NCI-H1048 (cell line): ENCODE measurements around the gene MNDA.

Source experiments
- DNase-seq: peaks from one replicate; lab custom pipeline; 2025; lab: John Stamatoyannopoulos, UW

MNDA gene

DNA sequence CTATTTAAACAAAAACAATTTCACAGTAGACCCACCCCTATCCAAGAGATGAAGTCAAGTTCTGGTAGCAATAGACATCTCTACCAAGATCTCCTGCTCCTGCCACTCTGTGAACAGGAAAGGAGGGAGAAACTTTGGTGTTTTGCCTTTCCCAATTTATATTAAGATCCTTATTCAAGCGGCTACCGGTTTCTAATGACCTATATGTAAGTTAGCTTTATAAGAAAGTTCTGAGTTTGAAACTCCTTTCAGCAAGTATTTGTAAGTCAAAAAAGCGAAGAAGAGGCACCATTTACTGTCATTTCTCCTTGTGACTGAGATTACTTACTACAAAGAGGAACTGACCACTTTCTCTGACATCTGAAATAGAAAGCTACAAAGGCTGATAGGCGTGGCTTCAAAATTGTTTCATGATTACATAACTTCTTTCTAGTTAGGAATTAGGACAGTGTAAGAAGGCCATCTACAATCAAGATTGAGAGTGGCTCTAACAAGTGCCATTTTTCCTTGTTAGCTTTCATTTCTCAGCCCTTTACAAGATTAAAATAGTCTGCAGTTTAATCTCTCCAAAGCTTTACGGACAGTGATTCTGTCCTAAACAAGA lies at the start of gene MNDA:
Gene MNDA, plus strand, starts transcription at position 448 of the 604 bp plus-strand sequence. CDS start 10,803 bp downstream, outside the sequence.
- DNase-seq, result no peak

DNA sequence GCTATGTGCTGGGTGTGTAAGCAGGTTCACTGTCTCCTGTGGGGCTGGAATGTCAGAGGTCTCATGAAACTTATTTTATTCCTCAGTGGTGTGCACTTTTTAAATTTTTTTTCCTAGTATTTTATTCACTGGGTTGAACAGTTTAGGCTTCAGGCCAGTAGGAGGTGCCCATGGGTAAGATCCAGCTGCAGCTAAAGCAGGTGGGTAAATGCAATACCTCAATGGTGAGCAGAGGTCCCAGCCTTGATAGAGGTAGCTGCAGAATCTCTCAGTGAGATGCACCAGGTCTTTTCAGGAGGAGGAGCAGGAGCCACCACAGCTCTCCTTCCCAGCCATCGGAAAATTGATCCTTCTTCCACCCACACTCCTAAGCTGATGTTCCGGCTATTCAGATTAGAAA lies 37.5 kb upstream of the MNDA start:
- no peak for DNase-seq

DNA sequence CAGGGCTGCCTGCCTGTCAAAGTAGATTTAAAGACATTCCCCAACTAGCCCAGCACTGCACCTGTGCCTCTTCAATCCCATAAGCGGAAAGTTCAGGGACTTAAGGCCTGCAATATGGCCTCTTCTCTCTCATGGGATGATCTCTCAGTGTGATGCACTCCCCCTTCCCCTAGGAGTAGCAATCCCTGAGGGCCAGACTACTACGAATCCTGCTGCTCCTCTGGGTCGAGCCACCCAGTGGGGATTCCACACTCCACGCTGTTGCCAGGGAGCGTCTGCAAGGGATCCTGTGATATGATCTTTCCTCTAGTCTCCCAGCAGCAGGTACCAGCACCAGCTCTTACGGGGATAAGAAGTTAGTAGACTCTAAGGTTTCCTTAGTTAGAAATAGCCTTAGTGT lies 36.9 kb upstream of the MNDA start:
- DNase-seq, result no peak

DNA sequence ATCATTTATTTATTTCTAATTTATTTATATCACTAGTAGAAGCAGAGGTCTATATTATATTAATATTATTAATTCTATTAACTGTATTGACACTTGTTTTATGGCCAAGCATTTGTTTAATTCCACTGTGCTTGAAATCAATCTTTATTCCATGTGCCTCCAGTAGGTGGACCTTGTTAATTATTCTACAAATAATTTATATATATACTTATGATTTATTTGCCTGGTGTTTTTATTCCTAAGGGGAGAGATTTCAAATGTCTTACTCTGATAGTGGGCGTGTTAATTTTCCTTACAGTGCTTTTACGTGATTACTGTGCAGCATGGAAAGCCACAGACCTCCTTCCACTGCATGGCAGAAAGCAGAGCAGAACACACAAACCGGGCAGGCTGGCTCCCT lies 32.6 kb upstream of the MNDA start:
- no peak for DNase-seq

DNA sequence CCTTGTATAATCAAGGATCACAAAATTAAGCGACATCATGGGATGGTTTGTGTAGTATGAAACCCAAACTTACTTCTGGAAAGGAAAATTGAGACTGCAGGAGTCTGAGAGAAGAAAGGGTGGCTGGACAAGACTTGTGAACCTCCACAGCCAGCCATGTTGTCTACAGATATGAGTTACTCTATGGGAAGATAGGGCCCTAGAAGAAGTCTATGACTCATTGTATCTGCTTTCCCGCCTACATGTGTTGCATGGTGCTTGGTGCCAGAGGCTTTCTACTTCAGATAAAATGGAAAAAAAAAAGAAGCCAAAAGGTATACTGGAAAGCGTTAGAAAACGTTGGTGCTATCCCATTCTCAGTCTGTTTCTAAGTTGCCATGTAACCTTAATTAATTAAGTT lies 31.5 kb upstream of the MNDA start:
- no peak for DNase-seq

DNA sequence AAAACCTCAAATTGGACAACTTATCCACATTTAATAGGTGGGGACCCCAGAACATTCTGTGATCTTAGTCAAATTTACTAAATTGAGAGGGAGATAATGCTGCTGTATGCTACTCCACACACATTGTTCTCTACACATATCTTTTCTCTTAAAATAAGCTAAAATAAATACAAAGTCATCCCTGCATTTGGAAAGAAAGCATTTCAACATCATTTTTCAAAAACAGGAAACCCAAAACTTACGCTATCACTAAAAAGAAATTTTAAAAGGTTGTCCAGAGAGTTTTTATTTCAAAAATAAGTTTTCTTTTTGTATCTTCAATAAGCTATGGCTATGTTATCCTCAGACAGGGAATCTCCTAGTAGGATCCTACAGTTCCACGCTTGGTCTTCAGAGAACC lies 30.6 kb upstream of the MNDA start:
- DNase-seq, result no peak

DNA sequence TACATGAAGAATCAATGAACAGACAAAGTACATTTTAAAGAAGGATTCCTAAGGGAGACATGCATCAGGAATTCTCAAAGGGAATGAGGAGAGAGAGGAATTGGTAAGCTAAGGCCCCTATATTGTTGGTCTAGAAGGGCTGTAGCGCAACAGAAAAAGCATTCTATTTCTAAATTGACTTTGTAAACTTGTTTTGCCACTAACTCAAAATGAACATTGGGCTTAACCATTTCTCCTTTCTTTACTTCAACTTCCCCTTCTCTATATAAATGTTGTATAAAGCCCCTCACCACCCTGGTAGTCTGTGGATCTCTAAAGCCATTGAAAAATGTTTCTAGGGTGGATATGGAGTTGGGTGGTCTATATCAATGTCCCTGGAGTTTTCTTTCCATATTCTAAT lies 29.8 kb upstream of the MNDA start:
- DNase-seq, result no peak

DNA sequence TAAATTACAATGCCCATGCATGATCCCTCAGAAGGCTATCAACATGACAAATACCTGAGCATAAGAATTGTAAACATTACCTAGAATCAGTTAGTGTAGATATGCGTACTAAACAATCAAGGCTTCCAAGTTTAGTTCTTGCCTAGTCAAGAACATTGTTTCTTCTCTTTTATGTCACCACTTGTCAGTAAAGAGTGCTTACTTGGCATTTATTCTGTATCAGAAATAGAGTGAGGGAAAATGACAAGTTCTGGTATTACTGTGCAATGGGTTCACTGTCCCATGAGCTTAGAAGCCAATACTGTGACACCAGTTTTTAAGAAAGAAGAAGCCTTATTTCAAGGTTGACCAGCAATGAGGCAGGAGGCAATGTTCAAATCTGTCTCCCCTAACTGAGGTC lies 27.5 kb upstream of the MNDA start:
- no peak for DNase-seq

DNA sequence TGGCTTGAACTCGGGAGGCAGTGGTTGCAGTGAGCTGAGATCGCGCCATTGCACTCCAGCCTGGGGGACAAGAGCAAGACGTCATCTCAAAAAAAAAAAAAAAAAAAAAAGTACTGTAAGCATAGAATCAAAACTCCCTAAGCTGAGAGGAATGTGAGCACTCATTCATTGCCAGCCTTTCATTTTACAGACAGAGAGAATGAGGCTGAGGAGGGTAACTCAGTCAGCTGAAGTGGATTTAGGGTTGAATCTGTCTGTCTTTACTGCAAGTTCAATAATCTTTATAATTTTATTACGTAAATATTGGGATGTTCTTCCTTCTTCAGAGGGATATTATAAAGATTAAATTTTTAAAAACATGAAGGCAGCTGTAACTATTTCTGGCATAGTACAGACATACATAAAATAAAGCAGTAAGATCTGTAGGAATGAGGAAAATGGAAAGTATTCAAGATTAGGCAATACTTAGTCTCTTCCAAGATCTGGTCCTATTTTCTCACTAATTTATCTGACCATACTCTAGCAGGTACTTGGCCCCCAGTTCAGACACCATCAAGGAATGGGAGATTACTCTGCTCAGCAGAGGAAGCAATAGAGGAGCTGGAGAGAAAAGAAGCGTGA lies 24.1 kb upstream of the MNDA start:
- no peak for DNase-seq

DNA sequence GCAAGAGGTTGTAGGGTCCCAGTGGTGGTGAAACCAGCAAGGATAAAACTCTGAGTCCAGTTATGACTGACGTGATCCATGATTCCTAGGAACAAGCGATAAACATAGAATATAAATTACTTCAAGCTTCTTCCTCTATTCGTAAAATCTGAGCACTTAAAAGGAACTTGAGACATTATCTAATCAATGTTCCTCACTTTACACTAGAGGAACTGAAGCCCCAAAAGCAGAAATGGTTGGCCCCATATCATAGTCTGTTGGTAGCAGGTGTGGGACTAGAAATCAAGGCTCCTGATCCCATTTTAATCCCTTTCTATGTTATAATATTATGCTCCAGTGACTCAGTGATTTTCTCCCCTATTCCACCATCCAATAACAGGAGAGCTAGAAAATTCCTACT lies 21.9 kb upstream of the MNDA start:
- DNase-seq, result no peak

DNA sequence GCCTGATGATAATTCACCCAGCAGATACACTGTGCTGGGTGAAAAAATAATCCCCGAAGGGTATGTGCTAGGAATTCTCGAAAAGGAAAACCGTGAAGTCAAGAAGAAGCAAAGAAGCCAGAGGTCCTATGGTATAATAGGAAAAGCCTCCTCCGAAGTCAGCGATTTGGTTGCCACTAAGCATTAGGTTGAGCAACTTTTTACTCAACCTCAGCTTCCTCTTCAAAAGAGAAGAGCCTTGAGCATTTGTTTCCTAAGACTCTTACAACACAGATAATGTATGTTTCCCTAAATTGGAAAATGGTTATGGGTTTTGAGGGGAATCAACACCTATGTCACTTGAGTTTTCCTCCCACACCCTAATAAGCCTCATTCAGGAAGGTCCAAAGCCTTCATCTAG lies 21.3 kb upstream of the MNDA start:
- no peak for DNase-seq

DNA sequence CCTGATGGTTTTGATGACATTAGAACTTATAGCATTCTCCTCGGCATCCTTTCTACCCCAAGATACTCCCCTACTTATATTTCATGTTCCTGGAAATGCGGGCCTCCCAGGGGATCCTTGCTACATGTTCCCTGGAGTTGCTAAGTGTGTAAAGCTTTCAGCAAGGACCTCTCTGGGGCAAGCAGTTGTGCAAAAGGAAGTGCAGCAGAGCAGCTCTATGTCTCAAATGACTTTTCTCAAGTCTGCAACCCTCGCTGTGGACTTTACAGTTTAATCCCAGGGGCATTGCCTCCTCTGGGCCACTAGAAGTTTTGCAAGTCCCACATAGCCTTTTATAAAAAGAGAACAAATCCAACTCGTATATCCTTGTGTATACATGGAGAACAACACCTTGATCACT lies 20.8 kb upstream of the MNDA start:
- no peak for DNase-seq

DNA sequence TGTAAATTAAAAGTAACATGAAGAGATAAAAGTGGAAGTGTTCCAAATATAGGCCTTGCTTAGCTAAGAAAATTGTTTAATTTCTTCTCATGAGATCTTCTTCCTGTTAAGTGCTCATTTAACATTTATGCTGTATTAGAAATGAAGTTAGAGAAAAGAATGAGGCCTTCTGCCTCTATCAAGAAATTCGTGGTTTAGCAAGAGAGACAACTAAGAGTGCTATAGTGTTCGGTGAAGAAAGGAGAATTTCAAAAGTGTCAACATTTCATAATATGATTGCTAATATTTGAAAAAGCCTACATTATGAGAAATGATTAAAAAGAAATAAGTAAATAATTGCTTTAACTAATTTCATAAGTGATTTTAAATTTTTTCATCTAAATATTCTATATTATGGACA lies 18.8 kb upstream of the MNDA start:
- no peak for DNase-seq

DNA sequence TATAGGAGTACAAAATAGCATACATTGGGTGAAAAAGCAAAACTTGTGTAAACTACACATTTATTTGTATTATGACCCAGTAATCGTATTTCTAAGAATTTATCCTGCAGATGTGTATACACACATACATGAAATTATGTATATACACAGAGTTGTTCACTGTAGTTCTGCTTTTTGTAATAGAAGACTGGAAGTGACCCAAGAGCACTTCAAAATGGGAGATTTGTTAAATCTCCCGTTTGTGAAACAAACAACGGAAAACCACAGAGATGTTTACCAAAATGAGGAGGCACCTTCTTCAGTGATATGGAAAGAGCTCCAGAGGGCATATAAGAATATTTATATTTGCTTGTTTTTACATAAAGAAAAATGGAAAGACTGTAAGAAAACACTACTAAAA lies 18.0 kb upstream of the MNDA start:
- DNase-seq, result no peak

DNA sequence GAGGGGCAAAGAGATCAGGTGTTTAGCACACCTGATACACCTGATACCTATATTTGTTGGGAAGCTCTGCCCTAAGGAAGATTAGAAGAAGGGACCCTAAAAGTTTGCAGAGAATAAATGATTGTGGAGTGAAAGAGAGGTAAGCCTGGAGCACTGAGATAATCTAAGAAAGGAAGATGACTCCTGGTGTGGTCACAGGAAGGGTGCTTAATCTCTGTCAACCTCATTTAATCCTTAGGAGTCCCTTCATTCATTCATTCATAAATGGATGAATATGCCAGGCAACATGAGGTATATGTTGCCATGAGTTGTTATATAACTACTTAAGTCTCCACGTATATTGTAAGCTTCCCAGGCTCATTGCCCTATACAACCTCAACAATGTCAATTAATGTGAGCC lies 16.2 kb upstream of the MNDA start:
- DNase-seq, result no peak

DNA sequence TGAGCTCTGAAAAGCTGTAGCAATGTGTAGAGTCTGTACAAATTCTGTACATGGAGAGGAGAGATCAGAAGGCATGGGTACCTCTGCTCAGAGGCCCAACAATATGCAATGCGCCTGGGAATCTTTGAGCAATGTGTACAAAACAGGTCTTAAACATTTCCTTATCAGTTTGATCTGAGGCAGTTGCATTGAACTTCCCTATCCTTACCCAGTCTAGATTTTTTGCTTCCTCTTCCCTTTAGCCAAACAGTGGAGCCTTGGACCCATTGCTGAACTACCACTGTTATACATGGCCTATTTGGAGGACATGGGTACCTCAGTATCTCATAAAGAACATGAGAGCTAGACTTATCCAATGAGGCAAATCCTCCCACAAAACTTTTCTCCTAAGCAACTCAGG lies 12.6 kb upstream of the MNDA start:
- DNase-seq, result no peak

DNA sequence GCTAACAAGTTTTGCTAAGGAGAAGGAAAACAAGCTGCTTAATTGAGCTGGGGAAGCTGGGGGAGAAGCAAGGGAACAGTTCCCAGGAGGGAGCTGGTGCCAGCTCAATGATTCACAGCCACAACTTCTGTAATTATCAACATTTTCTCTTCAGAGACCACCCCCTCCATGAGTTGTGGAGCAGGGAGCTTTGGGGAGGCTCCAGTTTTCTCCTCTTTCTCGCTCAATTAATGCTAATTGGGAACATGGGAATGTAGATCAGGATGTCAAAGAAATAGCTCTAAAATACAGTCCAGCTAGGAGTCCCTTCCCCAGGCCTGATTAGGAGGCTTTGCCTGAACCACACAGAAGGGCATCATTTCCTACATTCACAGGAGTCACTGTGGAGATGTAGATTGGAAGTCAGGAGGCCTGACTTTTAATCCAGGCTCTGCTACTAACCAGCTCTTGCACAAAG lies 12.1 kb upstream of the MNDA start:
- no peak for DNase-seq

DNA sequence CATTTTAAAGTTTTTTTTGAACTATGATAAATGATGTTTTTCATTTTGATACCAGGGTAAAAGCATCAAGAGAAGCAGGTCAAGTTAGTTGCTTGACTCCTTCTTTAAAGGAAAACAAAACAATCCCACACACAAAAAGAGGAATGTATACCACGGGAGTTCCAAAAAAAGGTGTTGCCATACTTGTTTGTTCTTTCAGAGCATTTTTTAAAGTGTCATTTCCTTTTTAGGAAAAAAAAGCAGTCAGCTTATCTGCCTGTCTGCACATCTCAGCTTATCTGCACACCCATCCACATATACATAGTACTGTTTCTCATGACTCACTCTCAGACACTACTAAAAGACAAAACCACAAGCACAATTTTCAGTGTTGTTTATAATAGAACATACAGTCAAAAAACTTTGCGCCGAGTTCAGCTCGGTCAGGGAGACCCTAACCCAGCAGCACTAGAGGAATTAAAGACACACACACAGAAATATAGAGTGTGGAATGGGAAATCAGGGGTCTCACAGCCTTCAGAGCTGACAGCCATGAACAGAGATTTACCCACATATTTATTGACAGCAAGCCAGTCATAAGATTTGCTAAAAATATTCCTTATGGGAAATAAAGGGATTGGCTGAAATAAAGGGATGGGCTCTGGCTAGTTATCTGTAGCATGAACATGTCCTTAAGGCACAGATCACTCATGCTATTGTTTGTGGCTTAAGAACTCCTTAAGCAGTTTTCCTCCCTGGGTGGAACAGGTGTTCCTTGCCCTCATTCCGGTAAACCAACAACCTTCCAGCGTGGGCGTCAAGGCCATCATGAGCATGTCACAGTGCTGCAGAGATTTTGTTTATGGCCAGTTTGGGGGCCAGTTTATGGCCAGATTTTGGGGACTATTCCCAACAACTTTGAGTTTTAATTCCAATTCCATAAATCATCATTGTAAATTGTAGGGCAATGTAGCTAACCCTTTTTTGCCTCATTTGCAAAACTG lies 11.4 kb upstream of the MNDA start:
- DNase-seq, result no peak

DNA sequence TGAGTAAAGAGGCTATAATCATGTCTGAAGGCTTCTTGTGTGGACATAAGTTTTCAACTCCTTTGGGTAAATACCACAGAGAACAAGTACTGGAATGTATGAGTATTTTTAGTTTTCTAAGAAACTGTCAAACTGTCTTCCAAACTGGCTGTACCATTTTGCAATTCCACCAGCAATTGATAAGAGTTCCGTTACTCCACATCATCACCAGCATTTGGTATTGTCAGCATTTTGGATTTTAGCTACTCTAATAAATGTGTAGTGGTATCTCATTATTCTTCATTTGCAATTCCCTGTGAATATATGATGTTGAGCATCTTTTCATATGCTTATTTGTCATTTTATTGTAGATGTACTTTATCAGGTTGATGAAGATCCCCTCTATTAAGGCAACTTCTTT lies 9.4 kb upstream of the MNDA start:
- DNase-seq, result no peak

DNA sequence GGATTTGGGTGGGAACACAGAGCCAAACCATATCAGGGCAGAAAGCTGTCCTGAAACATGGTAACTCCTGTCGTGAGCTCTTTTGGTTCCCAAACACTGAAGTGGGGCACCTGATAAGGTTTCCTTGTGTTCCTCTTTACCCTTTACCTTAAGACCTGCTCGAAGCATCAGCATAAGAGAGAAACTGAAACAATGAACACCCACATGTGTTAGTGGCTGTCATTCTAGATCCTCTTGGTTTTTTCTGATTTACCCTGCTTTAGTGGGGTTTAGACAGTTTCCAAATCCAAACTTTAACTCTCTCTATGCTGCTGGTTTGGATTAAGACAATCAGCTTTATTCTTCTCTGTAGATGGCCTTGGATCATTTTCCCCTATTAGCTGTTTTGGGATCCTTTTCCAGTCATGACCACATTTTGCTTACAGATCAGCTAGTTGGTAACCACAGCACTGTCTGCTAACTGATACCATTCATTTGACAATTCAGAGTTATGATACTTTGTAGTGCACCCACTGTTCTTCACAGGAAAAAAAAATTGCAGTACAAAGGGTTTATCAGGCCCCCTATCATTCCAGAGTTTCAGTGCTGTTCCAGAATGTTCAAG lies 975 bp upstream of the MNDA start:
- no peak for DNase-seq

DNA sequence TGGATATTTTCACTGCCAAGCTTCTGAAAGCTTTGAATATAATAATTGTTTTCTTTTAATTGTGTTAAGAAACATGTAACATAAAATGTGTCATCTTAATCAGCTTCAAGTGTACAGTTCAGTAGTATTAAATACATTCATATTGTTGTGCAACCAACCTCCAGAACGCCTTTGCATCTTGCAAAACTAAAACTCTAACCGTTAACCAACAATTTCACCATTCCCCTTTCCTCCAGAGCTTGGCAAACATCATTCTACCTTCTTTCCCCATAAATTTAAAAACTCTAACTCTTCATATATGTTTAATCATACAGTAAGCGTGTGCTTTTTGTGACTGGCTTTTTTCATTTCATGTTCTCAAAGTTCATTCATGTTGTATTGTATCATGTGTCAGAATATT lies 2.1 kb downstream of the MNDA start:
- DNase-seq, result no peak

DNA sequence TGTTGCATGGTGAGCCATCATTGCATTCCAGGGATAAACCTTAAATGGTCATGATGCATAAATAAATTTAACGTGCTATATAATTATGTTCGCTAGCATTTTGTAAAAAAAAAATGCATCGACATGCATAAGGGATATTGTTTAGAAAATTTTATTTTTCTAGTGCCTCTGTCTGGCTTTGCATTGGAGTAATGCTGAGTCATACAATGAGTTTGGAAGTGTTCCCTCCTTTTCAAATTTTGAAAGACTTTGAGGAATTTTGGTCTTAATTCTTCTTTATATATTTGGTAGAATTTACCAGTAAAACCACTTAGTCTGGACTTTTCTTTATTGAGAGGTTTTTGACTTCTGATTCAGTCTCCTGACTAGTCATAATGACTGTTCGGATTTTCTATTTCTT lies 4.9 kb downstream of the MNDA start:
- DNase-seq, result no peak

DNA sequence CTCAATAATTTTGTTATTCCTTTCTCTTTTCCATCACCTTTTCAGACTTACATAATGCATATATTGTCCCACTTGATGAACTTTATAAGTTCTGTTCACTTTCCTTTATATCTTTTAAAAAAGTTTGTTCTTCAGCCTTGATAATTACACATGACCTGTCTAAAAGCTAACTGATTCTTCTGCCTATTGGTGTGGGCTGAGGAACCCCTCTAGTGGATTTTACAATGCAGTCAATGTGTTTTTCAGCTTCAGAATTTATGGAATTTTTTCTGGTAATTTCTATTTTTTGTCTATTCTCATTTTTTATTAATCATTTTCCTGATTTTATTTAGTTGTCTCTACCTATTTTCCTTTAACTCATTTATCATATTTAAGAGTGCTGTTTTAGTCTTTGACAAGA lies 7.5 kb downstream of the MNDA start:
- no peak for DNase-seq
